NCI-H146 treated with DMSO at 0.1 percent for 48 hours (cell line): Measurements from ENCODE around the gene OR10G3.

Source experiments
- DNase-seq: peaks from one replicate; lab custom pipeline; 2025; ENCODE audit not compliant: unreplicated experiment; lab: John Stamatoyannopoulos, UW

Gene OR10G3

DNA sequence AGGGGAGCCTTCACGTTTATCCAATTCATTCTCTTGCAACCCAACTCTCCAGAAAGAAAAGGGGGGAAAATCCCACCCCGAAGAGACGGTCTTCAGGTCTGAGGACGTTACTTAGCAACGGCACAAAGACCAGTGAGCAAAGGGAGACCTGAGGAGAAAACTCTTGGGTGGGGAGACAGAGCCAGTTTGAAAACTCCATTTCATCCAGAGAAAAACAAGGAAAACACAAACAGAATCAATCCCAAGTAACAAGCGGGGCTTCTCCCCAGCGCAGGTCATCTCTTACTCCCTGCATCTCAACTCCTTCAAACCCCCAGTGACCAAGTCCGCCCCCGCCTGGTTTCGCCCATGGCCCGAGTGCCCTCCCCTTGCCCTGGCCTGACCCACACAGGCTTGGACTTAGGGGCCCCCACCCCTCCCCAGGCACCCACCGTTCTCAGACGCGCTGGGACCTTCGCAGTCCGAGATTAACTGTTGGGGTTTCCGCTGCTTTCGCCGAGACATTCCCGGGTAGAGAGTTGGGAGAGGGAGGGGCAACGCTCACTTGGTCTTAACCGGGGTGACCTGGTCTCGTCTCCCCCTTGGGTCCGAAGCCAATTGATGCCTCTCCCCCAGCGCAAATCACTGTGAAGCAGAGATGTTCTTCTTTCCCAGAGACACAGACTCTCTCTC lies 43.3 kb downstream of the OR10G3 start:
- no peak for DNase-seq

DNA sequence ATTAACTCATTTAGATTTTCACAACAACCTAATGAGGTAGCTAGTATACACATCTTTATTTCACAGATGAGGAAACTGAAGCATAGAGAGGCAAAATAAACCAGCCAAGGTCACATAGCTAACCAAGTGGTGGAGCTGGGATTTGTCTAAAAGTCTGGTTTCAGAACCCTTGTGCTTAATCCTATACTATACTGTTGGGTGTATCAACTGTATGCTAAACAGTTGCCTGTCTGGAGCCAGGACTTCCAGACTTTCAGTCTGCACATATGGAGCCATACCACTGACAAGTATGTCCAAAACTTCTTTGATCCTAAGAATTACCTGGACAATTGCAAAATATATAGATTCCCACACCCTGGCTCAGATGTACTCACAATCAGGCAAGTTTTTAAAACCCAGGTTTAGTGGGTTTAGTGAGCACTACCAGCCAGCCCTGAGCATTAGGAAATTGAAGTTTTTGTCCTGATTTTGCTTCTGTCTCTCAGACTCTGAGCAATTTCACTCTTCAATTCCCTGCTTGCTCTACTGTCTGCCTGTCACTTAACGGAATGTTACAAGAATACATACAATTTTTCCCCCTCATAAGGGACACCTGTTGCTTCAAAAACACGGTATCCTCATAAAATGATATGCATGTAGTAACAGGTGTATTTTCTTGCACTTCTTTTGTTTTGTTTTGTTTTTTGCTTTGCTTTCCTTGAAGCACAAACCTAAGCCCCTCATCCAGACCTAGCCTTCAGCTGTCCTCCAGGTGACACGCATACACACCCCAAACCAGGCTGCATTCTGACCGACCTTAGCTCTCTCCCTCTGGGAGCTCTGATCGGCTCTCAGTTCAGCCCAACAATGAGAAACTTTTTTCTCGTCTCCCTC lies 44.1 kb downstream of the OR10G3 start:
- DNase-seq, result no peak

DNA sequence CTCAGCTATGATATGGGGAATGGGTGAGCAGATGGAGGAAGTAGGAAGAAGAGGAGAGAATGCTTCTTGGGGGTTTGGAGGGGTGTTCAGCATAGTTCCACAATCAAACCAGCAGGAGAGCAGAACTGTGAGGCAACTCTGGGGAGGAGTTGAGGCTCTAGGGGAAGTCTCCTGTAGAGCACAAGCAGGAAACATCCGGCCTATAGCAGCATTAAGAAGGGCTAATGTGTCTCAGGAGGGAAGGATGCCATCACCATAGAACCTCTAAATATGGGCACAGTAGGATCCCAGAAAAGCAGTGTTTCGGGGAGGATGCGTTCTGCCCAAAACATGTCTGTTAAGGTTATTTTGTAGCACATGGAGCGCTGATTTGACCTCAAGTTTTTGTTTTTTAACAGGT lies 45.3 kb downstream of the OR10G3 start:
- DNase-seq, result no peak

DNA sequence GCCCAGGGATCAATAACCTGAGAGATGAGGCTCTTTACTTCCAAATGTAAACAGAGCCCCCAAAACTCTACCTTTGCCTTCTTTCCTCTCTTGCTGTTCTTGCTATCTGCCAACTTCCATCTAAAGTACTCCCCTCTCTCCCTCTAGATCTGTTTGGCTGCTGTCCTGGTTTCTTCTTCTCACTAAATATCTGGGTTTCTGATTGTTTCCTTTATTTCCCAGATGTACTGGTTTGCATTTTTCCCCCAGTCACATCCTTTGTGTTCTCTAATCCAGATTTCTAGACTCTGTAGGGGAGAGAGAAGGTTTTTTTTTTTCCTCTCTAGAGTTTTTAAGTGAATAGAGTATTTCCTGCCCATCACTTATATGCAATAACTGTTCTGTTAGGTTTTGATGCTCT lies 46.6 kb downstream of the OR10G3 start:
- no peak for DNase-seq

DNA sequence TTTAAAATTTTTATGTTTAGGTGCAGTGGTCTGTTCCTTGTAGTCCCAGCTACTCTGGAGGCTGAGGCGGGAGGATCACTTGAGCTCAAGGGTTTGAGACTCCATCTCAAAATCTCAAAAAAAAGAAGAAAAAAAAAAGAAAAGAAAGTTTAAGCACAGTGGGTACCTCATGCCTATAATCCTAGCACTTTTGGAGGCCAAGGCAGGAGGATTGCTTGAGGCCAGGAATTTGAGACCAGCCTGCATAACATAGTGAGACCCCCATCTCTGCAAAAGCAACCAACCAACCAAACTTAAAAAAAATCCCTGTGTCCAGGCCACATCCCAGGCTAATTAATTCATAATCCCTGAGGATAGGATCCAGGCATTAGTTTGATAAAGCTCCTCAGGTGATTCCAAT lies 50.4 kb downstream of the OR10G3 start:
- no peak for DNase-seq

DNA sequence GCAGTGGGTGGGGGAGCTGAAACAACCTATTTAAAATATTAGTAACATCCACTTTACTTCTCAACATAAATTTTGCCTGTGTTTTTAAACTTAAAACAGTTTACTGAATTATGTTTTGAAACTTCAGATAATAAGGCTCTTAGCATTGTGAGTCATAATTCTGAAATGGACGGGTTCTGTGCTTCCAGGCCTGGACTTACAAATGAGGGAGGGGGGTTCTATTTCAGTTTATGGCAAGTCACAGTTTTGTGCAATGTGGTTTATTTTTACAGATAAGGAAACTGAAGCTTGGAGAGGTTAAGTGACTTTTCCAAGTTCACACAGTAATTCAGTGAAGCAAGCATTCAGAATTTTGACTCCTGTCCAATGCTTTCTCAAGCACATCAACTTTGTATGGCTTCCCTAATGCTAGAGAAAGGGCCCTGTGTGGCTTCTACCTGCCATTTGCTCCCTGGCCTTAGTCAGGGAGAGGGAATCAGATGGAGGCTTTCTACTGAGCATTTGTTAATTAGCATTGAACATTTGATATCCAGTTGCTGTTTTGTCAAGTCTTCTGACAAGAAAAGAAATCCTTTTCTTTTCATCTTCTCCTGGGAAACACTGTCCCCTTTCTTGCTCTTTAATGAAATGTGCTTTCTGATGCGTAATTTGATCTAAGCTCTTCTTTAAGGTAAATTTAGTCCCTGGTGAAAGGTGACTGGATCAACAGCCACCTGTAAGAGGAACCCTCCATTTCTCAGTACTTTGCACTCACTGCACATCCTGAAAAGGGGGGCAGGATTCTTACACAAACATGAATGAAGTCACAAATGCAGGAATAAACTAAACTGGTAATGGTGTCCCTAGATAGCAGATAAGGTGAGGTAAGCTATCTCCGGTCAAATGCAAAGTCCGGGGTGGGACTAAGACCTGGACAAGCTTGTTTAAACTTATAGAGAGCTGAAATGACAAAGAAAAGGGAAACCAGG lies 51.2 kb downstream of the OR10G3 start:
- DNase-seq, result no peak

DNA sequence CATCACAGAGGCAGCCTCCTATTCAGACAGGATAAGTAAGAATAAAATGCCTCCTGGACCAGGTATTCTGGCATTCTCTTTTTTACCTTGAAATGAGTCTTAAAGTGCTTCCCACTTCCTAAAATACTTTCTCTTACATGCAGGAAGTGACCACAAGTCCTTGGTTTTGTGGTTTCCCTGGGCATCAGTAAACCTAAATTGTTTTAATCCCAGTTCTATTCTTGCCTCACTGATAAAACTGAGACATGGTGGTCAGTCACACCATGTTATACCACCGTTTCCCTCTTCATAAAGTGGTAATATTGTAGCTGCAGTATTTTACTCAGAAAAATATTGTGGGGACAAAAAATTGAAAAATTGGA lies 52.6 kb downstream of the OR10G3 start:
- no peak for DNase-seq

DNA sequence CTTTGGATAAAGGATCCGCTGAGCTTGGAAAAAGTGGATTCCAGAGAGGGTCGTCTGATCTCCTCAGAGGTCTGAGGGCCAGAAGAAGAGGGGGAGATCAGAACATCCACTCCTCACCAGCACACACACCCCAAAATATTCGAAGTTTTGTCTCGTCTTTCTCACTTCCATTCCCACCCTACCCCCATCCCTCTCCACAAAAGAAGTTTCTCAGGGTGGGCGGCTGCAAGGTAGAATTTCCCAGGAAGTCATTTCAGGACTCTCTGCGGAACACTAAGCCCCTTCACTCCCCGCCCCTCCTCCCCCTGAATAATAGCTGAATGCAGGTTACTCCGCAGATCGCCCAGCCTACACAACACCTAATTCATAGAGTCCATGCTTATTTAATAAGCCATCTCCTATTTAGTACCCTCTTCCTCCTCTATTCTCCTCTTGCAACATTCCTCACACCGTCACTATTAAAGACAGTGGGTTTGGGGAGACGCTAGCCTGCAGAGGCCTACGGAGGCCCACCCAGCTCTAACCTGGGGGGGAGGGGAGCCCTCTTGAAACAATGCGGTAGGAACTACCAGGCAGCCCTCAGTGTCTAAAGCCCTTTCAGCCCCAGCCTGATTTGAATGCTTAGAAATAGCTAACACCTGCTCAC lies 53.1 kb downstream of the OR10G3 start:
- peak; percentile 52 for DNase-seq

DNA sequence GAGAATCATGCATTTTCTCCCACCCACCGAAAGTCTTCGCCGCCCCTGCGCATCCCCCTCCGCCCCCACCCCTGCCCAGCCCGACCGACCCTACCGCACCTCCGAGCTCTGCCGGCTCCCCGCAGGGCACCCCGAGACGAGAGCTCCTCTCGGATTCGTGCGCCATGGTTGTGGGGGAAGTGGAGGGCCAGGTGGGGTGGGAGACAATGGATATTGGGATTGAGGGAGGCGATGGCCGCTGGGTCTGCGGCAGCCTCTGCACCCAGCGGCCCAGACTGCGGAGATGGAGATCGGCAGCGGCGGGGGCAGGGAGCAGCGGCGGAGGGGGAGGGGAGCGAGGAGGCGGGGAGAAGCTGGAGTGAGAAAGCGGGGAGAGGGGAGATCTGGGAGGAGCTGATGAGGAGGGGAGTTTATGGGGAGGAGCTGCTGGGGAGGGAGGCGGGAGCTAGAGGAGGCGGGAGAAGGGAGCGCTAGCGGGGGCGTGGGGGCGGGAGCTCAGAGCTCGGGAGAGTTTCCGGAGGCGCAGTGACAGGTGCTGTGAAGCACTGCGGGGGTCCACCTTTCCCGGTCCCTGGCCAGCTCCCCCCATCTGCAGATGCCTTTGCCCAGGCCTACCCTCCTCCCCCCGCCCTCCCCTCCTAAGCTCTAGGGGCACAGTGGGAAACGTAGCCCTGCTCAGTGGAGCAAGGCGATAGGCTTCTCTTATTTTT lies 53.8 kb downstream of the OR10G3 start, which contains the start of gene SALL2:
TSS of gene SALL2 (minus strand) at position 385 of the 710 bp plus-strand sequence. CDS start at position 166, 219 bp downstream.
- peak; percentile 93 for DNase-seq

DNA sequence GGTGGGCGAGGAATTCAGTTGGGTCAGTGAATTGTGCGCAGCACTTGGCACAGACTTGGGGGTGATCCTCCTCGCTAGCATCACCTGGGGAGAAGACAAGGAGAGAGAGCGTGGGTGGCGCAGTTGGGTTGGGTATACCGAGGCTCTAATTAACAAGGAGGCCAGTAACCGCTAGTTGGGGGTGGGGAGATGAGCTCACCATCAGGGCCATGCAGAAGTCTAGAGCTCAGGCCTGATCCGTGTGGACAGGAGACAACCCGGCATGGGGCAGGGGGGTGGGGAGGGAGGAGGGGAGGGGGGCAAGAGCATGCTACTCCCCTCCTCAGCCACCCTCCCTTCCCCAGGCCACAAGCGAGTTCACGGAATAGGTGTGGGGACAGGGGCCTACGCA lies 54.3 kb downstream of the OR10G3 start:
- no peak for DNase-seq

DNA sequence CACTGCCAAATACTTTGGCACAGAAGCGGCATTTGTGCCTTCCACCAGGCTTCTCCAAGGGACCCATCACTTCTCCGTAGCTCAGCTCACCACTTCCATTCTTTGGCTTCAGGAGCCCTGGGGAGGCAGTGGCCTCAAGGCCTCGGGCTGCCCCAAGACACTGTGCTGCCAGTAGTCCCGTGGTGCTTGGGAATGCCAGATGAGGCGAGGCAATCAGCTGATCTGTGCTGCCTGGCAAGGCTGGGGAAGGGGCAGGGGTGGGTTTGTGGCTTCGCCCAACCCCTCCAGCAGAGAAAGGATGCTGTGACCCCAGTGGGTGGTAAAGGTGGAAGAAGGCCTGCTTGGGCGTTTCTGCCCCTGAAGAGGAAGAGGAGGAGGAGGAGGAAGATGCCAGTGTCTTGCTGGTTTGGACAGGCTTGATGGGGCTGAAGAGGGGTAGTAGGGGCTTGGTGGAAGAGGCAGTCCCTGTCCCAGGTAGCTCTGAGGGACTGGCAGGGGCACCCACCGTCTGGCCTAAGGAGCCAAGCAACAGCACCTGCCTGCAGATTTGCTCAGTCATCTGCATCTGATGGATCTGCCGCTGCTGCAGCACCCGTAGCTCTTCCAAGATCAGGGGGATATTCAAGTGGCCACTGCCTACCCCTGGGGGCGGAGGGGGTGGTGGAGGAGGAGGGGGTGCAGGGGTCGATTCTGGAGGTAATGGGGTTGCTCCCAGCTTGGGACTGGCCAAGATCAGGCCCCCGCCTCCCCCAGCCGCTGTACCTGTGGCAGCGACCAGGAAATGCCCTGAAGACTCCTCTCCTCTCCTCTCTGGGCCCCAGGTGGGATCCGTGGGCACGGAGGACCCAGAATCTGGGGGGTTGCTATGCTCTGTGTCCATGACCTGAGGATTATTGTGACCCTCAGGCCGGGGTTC lies 55.0 kb downstream of the OR10G3 start:
- no peak for DNase-seq

DNA sequence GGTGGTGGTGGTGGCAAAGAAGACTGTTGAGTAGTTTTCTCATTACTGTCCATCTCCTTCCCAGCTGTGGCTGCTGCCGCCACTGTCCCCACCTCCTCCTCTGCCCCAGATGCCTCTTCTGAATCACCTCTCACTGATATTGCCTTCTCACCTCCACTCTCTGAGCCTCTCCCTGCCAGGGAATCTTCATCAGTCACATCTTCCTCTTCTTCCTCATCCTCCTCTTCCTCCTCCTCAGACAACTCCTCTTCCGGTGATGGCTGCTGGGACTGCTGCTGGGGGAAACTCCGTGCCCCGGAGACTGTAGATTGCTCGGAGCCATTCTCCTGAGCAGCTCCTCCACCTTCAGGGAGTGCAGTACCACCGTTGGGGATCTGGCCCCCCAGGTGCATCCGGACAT lies 56.7 kb downstream of the OR10G3 start:
- DNase-seq, result no peak

DNA sequence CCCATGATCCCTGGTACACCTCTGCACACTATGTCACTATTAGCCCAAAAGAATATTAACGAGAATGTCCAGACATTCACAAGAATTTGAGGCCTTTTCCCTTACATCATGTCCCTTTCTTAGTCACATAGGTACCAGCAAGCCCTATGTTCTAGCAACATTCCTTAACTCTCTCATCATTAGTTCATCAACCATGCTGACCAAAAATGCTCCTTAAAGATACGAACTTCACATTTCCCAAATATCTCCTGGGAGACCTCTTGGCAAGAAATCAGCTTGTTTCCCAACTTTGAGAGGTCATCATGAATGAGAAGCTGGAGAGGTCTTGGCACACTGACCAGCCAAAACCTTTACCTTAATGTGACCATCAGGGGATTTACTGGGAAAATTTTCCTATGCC lies 58.4 kb downstream of the OR10G3 start:
- DNase-seq, result no peak

DNA sequence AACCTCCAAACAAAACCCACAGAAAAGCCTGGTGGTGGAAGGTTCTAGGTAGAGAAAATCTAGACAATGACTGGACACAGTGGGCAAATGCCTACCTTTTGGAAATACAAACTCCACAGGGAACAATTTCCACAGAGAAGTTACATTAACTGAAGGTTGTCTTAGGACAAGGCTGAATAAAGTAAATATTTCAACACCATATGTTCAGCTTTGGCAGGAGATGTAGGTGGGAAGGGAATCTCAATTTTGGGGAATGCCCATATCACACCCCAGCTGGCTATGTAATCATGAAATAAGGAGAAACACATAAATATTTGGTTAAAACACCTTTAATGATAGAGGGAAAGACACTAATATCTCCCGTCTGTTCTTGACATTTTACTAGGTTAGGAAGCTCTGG lies 59.1 kb downstream of the OR10G3 start:
- DNase-seq, result no peak

DNA sequence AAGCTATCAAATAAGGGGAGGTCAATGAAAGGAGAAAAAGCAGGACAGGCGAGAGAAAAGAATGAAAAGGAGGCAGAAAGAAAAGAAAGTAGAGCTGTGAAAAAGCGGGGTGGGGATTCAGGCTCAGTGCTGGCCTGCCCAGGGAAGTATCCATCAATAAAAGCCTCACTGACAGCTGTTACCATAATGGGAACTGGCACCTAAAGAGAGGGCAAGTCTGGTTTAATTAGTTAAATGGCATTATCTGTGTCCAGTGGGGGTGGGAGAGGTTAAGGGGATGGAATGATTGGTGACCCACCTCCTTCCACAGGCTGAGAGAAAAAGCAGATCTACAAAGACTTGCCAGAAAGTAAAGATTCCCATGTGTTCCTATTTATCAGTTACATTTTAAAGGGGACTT lies 61.2 kb downstream of the OR10G3 start:
- DNase-seq, result no peak
